Keratinocyte (primary cell): ENCODE data around the gene CARD11. TPM values are rescaled to one million over a fixed set of nuclear protein-coding genes. Genes with fewer than 3 reads are reported as not detected.

Source experiments
- DNase-seq: peaks from one replicate; pipeline ENCODE4 v3.0.0-alpha.2; 2011; ENCODE audit warnings: low read depth, missing footprints, low spot score
- FAIRE-seq: peaks from 2 replicates; lab custom pipeline; 2011; peaks lifted over from hg19 to GRCh38; lab: Jason Lieb, UNC
- H2AFZ ChIP-seq: 2 replicates; pipeline ENCODE4 v1.6.0; 2012; ENCODE audit warnings: low read length, control low read depth, inconsistent platforms; ENCODE audit not compliant: control insufficient read depth
- H3K27ac ChIP-seq: 2 replicates; pipeline ENCODE4 v1.5.1; 2011; ENCODE audit warnings: low read length; ENCODE audit not compliant: control insufficient read depth, insufficient read depth
- H3K27me3 ChIP-seq: 3 replicates; pipeline ENCODE4 v1.6.0; 2011; ENCODE audit warnings: low read length; ENCODE audit not compliant: control insufficient read depth, insufficient read depth; ENCODE audit errors: extremely low read depth
- H3K36me3 ChIP-seq, 2 experiments: 2 replicates in 1 of 2; 3 replicates in 1 of 2; pipeline ENCODE4 v1.5.1; 2011; ENCODE audit warnings: low read length in 2 of 2, mild to moderate bottlenecking in 1 of 2; ENCODE audit not compliant: control insufficient read depth in 2 of 2, insufficient read depth in 2 of 2; ENCODE audit errors: extremely low read depth in 1 of 2
- H3K4me1 ChIP-seq: 3 replicates; pipeline ENCODE4 v1.5.1; 2011; ENCODE audit warnings: low read length; ENCODE audit not compliant: control insufficient read depth, insufficient read depth; ENCODE audit errors: extremely low read depth
- H3K4me2 ChIP-seq: 3 replicates; pipeline ENCODE4 v1.6.0; 2011; ENCODE audit warnings: low read depth, low read length; ENCODE audit not compliant: control insufficient read depth, insufficient read depth; ENCODE audit errors: extremely low read depth
- H3K4me3 ChIP-seq, 3 experiments: fragments of 200-600 bp in 1 of 3; sonication (generic) in 1 of 3; 2 replicates in 2 of 3; 3 replicates in 1 of 3; pipeline ENCODE4 v1.5.1; 2011 to 2016; ENCODE audit warnings: low read length in 3 of 3, mild to moderate bottlenecking in 3 of 3, control low read depth in 2 of 3, inconsistent platforms in 1 of 3, low read depth in 1 of 3, mixed read lengths in 1 of 3, mixed run types in 1 of 3, moderate library complexity in 1 of 3; ENCODE audit not compliant: control insufficient read depth in 2 of 3, insufficient read depth in 2 of 3; ENCODE audit errors: extremely low read depth in 1 of 3
- H3K79me2 ChIP-seq: 2 replicates; pipeline ENCODE4 v1.6.0; 2012; ENCODE audit warnings: low read length; ENCODE audit not compliant: control insufficient read depth, insufficient read depth
- H3K9ac ChIP-seq: 3 replicates; pipeline ENCODE4 v1.6.0; 2011; ENCODE audit warnings: low read length; ENCODE audit not compliant: control insufficient read depth, insufficient read depth; ENCODE audit errors: extremely low read depth
- H3K9me1 ChIP-seq: 3 replicates; pipeline ENCODE4 v1.6.0; 2011; ENCODE audit warnings: low read length; ENCODE audit not compliant: control insufficient read depth, insufficient read depth; ENCODE audit errors: extremely low read depth
- H3K9me3 ChIP-seq: 2 replicates; pipeline ENCODE4 v1.5.1; 2012; ENCODE audit warnings: low read depth, low read length; ENCODE audit not compliant: control insufficient read depth
- H4K20me1 ChIP-seq: 3 replicates; pipeline ENCODE4 v1.6.0; 2011; ENCODE audit warnings: low read length; ENCODE audit not compliant: control insufficient read depth, insufficient read depth; ENCODE audit errors: extremely low read depth
- EZH2 ChIP-seq: IDR thresholded peaks from one replicate; pipeline ENCODE4 v1.6.1; 2012; ENCODE audit warnings: inconsistent platforms, mild to moderate bottlenecking, low read length, moderate library complexity
- dilution Hi-C: fragments of 300-500 bp; cut with MboI; formaldehyde crosslinking; loops from one replicate; pipeline ENCODE4 v1.7.0; 2020; ENCODE audit warnings: low sequenced_read_pairs; ENCODE audit not compliant: extremely low pct_ligation_motif_present
- polyA plus RNA-seq, 5 experiments: library from polyadenylated mRNA; depleted of rRNA in 3 of 5; stranded (reverse) in 3 of 5; stranded (forward) in 1 of 5; unstranded in 1 of 5; fragments of >200 nt; gene quantifications; 1 replicate in 1 of 5; 2 replicates in 3 of 5; 3 replicates in 1 of 5; pipeline versions ENCODE4 v1.2.1 to v1.2.3, GENCODE V29; 2011 to 2012; ENCODE audit warnings: missing spikeins in 2 of 5, low read depth in 1 of 5, low replicate concordance in 1 of 5
- TF ChIP-seq, protein P1 (sequence below), 3 experiments: IDR thresholded peaks in 1 of 3; conservative IDR thresholded peaks in 1 of 3; optimal IDR thresholded peaks in 1 of 3; 2 replicates in 2 of 3; 3 replicates in 1 of 3; pipeline versions ENCODE3 to v1.5.1; 2011; ENCODE audit warnings: low read length in 3 of 3, mild to moderate bottlenecking in 3 of 3, moderate library complexity in 2 of 3, control low read depth in 1 of 3, inconsistent platforms in 1 of 3; ENCODE audit not compliant: insufficient read depth in 2 of 3; ENCODE audit errors: extremely low read depth in 1 of 3

The CARD11 gene
- polyA plus RNA-seq, 1 donor (not counting 4 experiments of a cell fraction or from before 2014, with no cell fraction given): 4.3 TPM

- dilution Hi-C loops: no loop called here
- FAIRE-seq: no peak
- no peak for DNase-seq
Measured at GRCh38 chr7:2999078-2999500, 44.6 kb downstream of the CARD11 start.

GRCh38 chr7:2997014-2997413, 46.7 kb downstream of the CARD11 start:
- Histone ChIP-seq H4K20me1 (no peaks in the 10 kb centered on the region), H3K4me1 (peaks cover 7% of the 10 kb centered on the region), H3K9me1 (no peaks in the 10 kb centered on the region), H3K27ac (no peak overlapping the region), H3K79me2 (no peaks in the 10 kb centered on the region), H2AFZ (no peak overlapping the region), H3K36me3 (no peaks in the 10 kb centered on the region), H3K4me3 (no peak overlapping the region), H3K9ac (no peak overlapping the region), H3K9me3 (no peaks in the 10 kb centered on the region), H3K27me3 (no peaks in the 10 kb centered on the region), H3K4me2 (no peak overlapping the region)
- FAIRE-seq (no peak), DNase-seq (no peak)
- TF ChIP-seq, protein P1, sequence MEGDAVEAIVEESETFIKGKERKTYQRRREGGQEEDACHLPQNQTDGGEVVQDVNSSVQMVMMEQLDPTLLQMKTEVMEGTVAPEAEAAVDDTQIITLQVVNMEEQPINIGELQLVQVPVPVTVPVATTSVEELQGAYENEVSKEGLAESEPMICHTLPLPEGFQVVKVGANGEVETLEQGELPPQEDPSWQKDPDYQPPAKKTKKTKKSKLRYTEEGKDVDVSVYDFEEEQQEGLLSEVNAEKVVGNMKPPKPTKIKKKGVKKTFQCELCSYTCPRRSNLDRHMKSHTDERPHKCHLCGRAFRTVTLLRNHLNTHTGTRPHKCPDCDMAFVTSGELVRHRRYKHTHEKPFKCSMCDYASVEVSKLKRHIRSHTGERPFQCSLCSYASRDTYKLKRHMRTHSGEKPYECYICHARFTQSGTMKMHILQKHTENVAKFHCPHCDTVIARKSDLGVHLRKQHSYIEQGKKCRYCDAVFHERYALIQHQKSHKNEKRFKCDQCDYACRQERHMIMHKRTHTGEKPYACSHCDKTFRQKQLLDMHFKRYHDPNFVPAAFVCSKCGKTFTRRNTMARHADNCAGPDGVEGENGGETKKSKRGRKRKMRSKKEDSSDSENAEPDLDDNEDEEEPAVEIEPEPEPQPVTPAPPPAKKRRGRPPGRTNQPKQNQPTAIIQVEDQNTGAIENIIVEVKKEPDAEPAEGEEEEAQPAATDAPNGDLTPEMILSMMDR (optimal IDR thresholded peaks at IDR 0.05 in 1 of 3, IDR thresholded peaks at IDR 0.05 in 1 of 3, conservative IDR thresholded peaks at IDR 0.05 in 1 of 3; ENCODE audit: extremely low read depth in 1 of 3, insufficient read depth in 2 of 3, low read length in 3 of 3): no peak
- TF ChIP-seq EZH2: no peak
- dilution Hi-C loops: no loop called here

More at GRCh38 chr7:2999078-2999500, 44.6 kb downstream of the CARD11 start:
- no peak for TF ChIP-seq EZH2
- TF ChIP-seq, protein P1 (optimal IDR thresholded peaks at IDR 0.05 in 1 of 3, IDR thresholded peaks at IDR 0.05 in 1 of 3, conservative IDR thresholded peaks at IDR 0.05 in 1 of 3; ENCODE audit: extremely low read depth in 1 of 3, insufficient read depth in 2 of 3, low read length in 3 of 3): no peak
- no peak overlapping the region for H2AFZ ChIP-seq
- no peaks in the 10 kb centered on the region for H3K9me1 ChIP-seq
- no peaks in the 10 kb centered on the region for H3K9me3 ChIP-seq
- no peaks in the 10 kb centered on the region for H3K27me3 ChIP-seq
- H3K4me2 ChIP-seq: no peak overlapping the region
- H3K4me1 ChIP-seq: no peaks in the 10 kb centered on the region
- H4K20me1 ChIP-seq: no peaks in the 10 kb centered on the region
- H3K9ac ChIP-seq: no peak overlapping the region
- no peaks in the 10 kb centered on the region for H3K79me2 ChIP-seq
- no peaks in the 10 kb centered on the region for H3K36me3 ChIP-seq
- no peak overlapping the region for H3K27ac ChIP-seq
- H3K4me3 ChIP-seq: no peak overlapping the region
